HCT116 (cell line): Measurements from ENCODE around the gene MAP1S.

ENCODE experiments used
- CBX3 ChIP-seq: IDR thresholded peaks from 2 replicates; pipeline ENCODE4 v1.6.1; 2012; ENCODE audit warnings: low read depth
- CTCF ChIP-seq, 3 experiments: fragments of 200-600 bp in 1 of 3; sonication (generic) in 1 of 3; IDR thresholded peaks in 2 of 3; conservative IDR thresholded peaks in 1 of 3; 2 replicates each; pipeline ENCODE4 v1.5.1; 2012 to 2017; ENCODE audit warnings: low read depth in 2 of 3, low read length in 2 of 3, antibody characterized with exemption in 1 of 3, borderline replicate concordance in 1 of 3, control low read depth in 1 of 3, mild to moderate bottlenecking in 1 of 3, mixed read lengths in 1 of 3, mixed run types in 1 of 3, moderate library complexity in 1 of 3; ENCODE audit not compliant: insufficient read depth in 1 of 3
- FOSL1 ChIP-seq: IDR thresholded peaks from 2 replicates; pipeline ENCODE4 v1.6.1; 2012; ENCODE audit warnings: low read depth
- POLR2A ChIP-seq: IDR thresholded peaks from 2 replicates; pipeline ENCODE4 v1.7.0; 2011; ENCODE audit warnings: borderline replicate concordance; ENCODE audit not compliant: insufficient read depth, insufficient read length; ENCODE audit errors: extremely low read depth
- POLR2AphosphoS5 ChIP-seq: IDR thresholded peaks from 2 replicates; pipeline ENCODE4 v1.6.1; 2011; ENCODE audit warnings: mild to moderate bottlenecking, low read depth, low read length, moderate library complexity
- SIN3A ChIP-seq: IDR thresholded peaks from 2 replicates; pipeline ENCODE4 v1.6.1; 2012; ENCODE audit warnings: low read depth
- YY1 ChIP-seq: IDR thresholded peaks from 2 replicates; pipeline ENCODE4 v1.6.1; 2011; ENCODE audit warnings: low read length, low read depth, moderate library complexity, mild to moderate bottlenecking; ENCODE audit not compliant: insufficient replicate concordance; ENCODE audit errors: extremely low read depth
- ZFX ChIP-seq: fragments of 450-650 bp; IDR thresholded peaks from 2 replicates; pipeline ENCODE4 v1.6.1; 2017
- TF ChIP-seq, protein P1 (sequence below): IDR thresholded peaks from 2 replicates; pipeline ENCODE4 v1.6.1; 2012

DNA sequence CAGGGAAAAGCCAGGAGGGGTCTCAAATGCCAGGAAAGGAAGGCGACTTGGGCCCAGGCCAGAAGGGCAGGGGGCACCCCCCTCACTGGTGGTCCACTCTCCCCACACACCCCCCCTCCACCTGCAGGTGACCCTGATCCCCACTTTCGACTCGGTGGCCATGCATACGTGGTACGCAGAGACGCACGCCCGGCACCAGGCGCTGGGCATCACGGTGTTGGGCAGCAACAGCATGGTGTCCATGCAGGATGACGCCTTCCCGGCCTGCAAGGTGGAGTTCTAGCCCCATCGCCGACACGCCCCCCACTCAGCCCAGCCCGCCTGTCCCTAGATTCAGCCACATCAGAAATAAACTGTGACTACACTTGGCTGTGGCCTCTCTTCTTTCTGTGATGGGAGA lies 14.9 kb downstream of the MAP1S start:
- no peak for TF ChIP-seq POLR2A
- no peak for TF ChIP-seq CTCF (IDR thresholded peaks at IDR 0.05 in 2 of 3, conservative IDR thresholded peaks at IDR 0.05 in 1 of 3; ENCODE audit: borderline replicate concordance in 1 of 3, insufficient read depth in 1 of 3, low read depth in 2 of 3, low read length in 2 of 3)
- TF ChIP-seq, protein P1, sequence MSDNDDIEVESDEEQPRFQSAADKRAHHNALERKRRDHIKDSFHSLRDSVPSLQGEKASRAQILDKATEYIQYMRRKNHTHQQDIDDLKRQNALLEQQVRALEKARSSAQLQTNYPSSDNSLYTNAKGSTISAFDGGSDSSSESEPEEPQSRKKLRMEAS: no peak
- TF ChIP-seq ZFX: no peak
- no peak for TF ChIP-seq FOSL1
- no peak for TF ChIP-seq YY1
- no peak for TF ChIP-seq POLR2AphosphoS5
- no peak for TF ChIP-seq SIN3A
- TF ChIP-seq CBX3: no peak
